ENCODE data around the gene C1QB. TPM values are rescaled to one million over a fixed set of nuclear protein-coding genes. Genes with fewer than 3 reads are reported as not detected.

C1QB gene
- total and polyA plus RNA-seq, 2 of the 4 experiments (the other 2 are of a cell fraction), result not detected

GRCh38 chr1:22641906-22642636 is 11.0 kb upstream of the C1QB start:
- no peak overlapping the region for H2BK120ac ChIP-seq (ENCODE audit: low read depth, low read length)
- BruUV-seq (replicated peaks), result no TSS peak
- H3K23ac ChIP-seq (ENCODE audit: low read depth, low read length), result no peak overlapping the region
- CTCF ChIA-PET, result interaction anchor here (1.0 to 3.0 kb wide), 5 partner anchors 10 to 226 kb away, joined by 3 to 18 read pairs (median 4); no protein-coding TSS in a partner anchor
- no peak overlapping the region for H3K4me3 ChIP-seq (ENCODE audit: insufficient read depth, low read depth, low read length)
- H4K5ac ChIP-seq (ENCODE audit: low read depth, low read length), result no peak overlapping the region
- no peak overlapping the region for H3K56ac ChIP-seq (ENCODE audit: extremely low read depth, insufficient read depth, low read length)
- H3K4me1 ChIP-seq (ENCODE audit: control insufficient read depth, insufficient read depth, low read length), result peaks cover 2% of the 10 kb centered on the region; the same call in 1 of the 2 replicates
- no peak overlapping the region for H3K4ac ChIP-seq (ENCODE audit: low read depth, low read length)
- no peak overlapping the region for H2BK20ac ChIP-seq (ENCODE audit: low read depth, low read length)
- no peak overlapping the region for H2BK15ac ChIP-seq (ENCODE audit: low read depth, low read length)
- no peaks in the 10 kb centered on the region for H3K9me3 ChIP-seq (ENCODE audit: control insufficient read depth, insufficient read depth, low read length)
- 14% methylated on average over 1 of the region's 18 CpGs; no CpG with 5 or more reads in 1 of the 2 experiments for WGBS, 2 experiments (ENCODE audit: extremely low coverage in 2 of 2, insufficient read length in 1 of 2)
- no peak overlapping the region for H3K18ac ChIP-seq (ENCODE audit: low read depth, low read length)
- in situ Hi-C loops (cut with MboI; ENCODE audit: low sequenced_read_pairs) (no loop called here), intact Hi-C loops (cut with micrococcal nuclease) (loop anchor here (1.0 to 10.0 kb wide), 2 partner anchors 222 to 537 kb away; no protein-coding TSS in a partner anchor), dilution Hi-C loops (cut with HindIII; ENCODE audit: low sequenced_read_pairs, unreplicated experiment) (no loop called here)
- no peaks in the 10 kb centered on the region for H3K9me1 ChIP-seq (ENCODE audit: insufficient read depth, low read length)
- H3K4me2 ChIP-seq (ENCODE audit: low read depth, low read length), result no peak overlapping the region
- no peak overlapping the region for H2BK5ac ChIP-seq (ENCODE audit: low read depth, low read length, poor library complexity, severe bottlenecking)
- H2AFZ ChIP-seq (replicated peaks; ENCODE audit: low read length, poor library complexity), result peak overlapping the region; percentile 44
- POLR2A ChIA-PET (ENCODE audit: unreplicated experiment), result no interaction called here
- H3K36me3 ChIP-seq (ENCODE audit: control insufficient read depth, insufficient read depth, low read length), result no peaks in the 10 kb centered on the region
- H3K79me1 ChIP-seq (ENCODE audit: low read depth in 1 of 2, low read length in 2 of 2), result no peaks in the 10 kb centered on the region
- no peak overlapping the region for H4K8ac ChIP-seq (ENCODE audit: low read depth in 2 of 2, low read length in 2 of 2)
- peaks cover 42% of the 10 kb centered on the region for H3K27me3 ChIP-seq (ENCODE audit: control insufficient read depth, insufficient read depth, low read length)
- H3K14ac ChIP-seq (replicated peaks; ENCODE audit: low read depth, low read length), result no peak overlapping the region
- 0 out of 2 replicates have a peak overlapping the region, but pooled peaks have one; percentile 18 for H2AK5ac ChIP-seq (ENCODE audit: low read depth, low read length)
- H4K91ac ChIP-seq (ENCODE audit: insufficient read depth, low read depth, low read length), result no peak overlapping the region
- H4K20me1 ChIP-seq (ENCODE audit: insufficient read depth, low read length), result peaks cover 5% of the 10 kb centered on the region
- DNase-seq (peak; percentile 27), ATAC-seq (ENCODE audit: low read depth) (peak; percentile 88)
- no peak overlapping the region for H3K27ac ChIP-seq (ENCODE audit: insufficient read depth, low read length)
- H3K9ac ChIP-seq (ENCODE audit: low read depth, low read length), result no peak overlapping the region
- H2AK9ac ChIP-seq (replicated peaks; ENCODE audit: low read depth, low read length, poor library complexity), result peak overlapping the region; percentile 38
- TF ChIP-seq NFE2L2 (IDR thresholded peaks at IDR 0.05; ENCODE audit: low read depth, low read length), result no peak
- TF ChIP-seq CEBPB (IDR thresholded peaks at IDR 0.05; ENCODE audit: low read depth, low read length), result no peak
- no peak for TF ChIP-seq POLR2A (IDR thresholded peaks at IDR 0.05; ENCODE audit: low read depth, low read length)
- TF ChIP-seq RAD21 (IDR thresholded peaks at IDR 0.05; ENCODE audit: low read length), result peak; percentile 91
- no peak for TF ChIP-seq RFX5 (IDR thresholded peaks at IDR 0.05; ENCODE audit: low read depth, low read length)
- no peak for TF ChIP-seq CHD1 (IDR thresholded peaks at IDR 0.05; ENCODE audit: low read depth, low read length)
- TF ChIP-seq MXI1 (IDR thresholded peaks at IDR 0.05; ENCODE audit: borderline replicate concordance, low read depth, low read length), result no peak
- TF ChIP-seq RCOR1 (IDR thresholded peaks at IDR 0.05; ENCODE audit: insufficient replicate concordance, low read length), result no peak
- TF ChIP-seq MAZ (IDR thresholded peaks at IDR 0.05; ENCODE audit: borderline replicate concordance, low read depth, low read length), result peak; percentile 60
- TF ChIP-seq CTCF (conservative IDR thresholded peaks at IDR 0.05; ENCODE audit: low read depth, low read length), result peak; percentile 86
- TF ChIP-seq USF2 (IDR thresholded peaks at IDR 0.05; ENCODE audit: low read depth, low read length), result no peak
- TF ChIP-seq ELK1 (IDR thresholded peaks at IDR 0.05; ENCODE audit: borderline replicate concordance, low read depth, low read length), result no peak
- TF ChIP-seq MAFK (IDR thresholded peaks at IDR 0.05; ENCODE audit: low read depth, low read length), result no peak
- no peak for TF ChIP-seq BHLHE40 (IDR thresholded peaks at IDR 0.05; ENCODE audit: low read depth, low read length)
- TF ChIP-seq FOS (IDR thresholded peaks at IDR 0.05; ENCODE audit: low read depth, low read length), result no peak
